Stimulated activated CD4-positive, alpha-beta T cell treated with anti-CD3 and anti-CD28 coated beads, Interleukin-4, amount 100 ng/mL, for 4 hours (primary cell): ENCODE data around the gene ACVR1.

Experiments used
- DNase-seq, 2 experiments: peaks; one replicate each; pipeline ENCODE4 v3.0.0-alpha.2; 2020

The ACVR1 gene

DNA sequence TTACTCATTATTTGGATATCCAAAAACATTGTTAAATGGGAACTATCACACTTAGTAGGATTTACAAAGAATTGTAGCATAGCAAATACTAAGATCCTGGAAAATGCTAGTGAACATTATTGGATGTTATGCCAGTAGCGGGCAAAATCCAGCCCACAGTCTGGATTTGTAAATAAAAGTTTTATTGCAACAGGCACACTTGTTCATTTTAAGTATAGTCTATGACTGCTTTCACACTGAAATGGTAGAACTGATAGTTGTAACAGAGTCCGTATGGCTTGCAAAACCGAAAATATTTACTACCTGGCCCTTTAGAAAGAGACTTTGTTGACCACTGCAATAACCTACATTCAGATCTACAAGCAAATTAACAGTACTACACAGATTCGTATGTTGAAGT is 53.6 kb downstream of the ACVR1 start:
- DNase-seq = no peak

DNA sequence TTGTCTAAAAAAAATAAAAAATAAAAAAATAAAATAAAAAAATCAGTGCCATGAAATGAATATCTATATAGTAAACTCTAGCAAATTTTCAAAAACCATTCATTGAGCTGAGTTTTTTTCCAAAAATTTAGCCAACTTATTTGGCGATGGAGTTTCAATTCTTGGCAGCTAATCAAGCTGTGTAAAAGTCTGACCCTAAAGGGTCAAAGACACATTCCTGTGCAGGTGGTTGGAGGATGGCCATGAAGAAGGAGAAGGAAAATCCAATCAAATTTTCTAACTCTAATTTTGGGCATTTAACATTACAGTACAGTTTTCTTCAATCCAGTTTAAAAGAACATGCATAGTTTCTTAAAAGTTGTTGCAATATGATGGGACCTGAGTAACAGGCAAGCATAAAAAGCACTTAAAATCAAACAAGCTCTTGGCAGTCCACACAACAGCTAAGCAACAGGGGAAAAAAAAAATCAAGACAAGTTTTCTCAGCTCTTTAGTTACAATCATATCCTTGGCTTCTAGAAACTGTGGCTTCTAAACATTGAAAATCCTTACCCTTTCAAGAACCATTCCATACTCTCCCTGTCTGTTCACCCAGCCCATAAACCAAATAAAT is 54.5 kb downstream of the ACVR1 start:
- DNase-seq = no peak

DNA sequence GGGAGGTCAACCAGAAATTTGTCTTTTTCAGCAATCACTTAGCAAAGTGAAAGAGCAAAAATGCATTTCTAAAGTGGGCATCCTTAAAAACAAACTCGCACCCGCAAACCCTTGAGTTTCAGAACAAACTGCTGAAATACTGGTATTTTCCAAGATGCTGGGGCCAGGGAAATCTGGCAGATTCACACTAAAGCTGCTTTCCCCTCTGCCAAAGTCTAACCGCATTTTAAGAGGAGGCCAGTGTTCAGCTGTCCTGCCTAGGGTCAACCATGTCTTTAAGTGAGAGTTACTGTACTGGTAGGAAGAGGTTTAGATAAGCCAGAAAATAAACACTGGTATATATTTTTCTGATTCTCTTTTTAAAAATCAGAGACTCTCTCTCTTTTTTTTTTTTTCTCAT is 55.9 kb downstream of the ACVR1 start:
- no peak for DNase-seq

DNA sequence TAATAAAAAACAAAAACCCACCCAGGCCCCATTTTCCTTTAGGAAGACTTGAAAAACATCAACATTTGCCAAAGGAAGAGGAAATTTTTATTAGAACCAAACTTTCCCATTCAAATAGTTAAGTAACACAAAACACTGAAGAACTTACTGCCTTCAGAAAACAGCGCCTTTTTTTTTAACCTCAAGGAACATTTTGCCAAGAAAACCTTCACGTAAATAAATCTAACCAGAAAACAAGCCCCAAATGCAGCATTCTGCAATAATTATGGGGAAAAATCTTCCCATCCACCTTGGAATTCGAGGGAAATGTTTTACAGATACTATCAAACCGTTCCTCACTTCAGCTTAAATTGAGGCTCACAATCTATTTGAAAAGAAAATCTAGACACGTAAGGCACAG is 56.4 kb downstream of the ACVR1 start:
- no peak for DNase-seq

DNA sequence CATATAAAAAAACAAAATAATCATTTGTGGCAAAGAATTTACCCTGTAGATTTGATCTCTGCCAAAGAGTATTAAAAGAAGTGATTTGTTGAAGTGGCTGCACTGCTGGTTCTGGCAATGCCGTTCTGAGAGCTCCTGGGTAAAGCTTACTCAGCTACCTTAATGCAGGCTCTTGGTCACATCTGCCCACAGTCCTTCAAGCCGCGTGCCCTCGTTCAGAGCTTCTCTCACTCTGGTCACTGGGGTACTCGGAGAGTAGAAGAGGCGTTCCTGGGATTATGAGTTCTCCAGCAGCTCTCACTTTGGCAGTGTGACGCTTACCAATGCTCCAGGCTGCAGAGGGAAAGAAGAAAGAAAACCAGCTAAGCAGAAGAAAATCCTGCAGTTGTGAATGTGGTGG is 57.9 kb downstream of the ACVR1 start:
- no peak for DNase-seq

DNA sequence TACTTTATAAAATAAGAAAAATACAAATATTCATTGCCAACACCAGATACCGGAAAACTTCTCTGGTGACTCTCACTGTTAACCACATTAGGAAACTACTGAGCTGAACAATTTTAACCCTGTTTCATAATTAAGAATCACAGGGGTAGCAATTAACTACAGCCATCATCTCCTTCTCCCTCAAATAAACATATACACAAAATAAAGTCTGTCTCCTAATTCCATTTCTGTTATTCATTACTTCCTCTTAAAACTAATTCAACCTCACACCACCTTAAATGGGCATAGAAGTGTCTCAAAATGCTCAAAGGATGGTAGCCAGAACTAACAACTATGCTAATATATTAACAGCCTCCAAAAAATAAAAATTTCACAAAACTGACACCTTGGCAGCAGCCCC is 60.7 kb downstream of the ACVR1 start:
- DNase-seq = no peak

DNA sequence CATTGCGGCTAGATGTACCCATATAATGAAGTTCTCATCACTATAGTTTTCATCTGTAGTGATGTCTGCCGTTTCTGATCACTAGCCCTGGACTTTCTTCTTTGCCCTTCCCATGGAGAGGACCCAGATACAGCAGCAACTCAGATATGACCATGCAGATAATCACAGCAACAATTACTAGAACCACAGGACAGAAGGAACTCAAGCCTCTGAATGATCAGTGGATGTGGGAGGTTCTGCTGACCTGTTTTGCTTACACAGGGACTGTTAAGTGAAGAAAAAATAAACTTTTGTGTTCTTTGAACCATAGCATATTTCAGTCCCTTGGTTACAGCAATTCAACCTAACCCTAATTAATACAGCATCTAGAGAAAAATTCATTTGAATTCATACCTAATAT is 62.7 kb downstream of the ACVR1 start:
- no peak for DNase-seq

DNA sequence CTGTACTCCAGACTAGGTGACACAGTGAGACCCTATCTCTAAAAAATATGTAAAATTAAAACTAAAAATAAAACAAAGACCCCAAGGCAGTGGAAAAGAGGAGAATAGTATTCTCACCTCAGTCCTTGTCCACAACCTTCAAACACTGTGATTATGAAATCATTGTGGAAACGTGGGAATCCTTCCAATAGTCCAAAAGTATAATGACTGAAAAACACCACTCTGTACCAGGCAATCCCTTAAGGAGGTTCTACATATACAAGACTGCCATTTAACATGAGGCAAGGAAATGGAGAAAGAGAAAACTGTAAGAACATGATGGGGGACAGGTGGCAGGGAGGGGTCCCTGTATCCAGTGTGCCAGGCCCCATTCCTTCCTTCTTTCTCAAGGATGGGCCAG is 66.1 kb downstream of the ACVR1 start:
- DNase-seq = no peak

DNA sequence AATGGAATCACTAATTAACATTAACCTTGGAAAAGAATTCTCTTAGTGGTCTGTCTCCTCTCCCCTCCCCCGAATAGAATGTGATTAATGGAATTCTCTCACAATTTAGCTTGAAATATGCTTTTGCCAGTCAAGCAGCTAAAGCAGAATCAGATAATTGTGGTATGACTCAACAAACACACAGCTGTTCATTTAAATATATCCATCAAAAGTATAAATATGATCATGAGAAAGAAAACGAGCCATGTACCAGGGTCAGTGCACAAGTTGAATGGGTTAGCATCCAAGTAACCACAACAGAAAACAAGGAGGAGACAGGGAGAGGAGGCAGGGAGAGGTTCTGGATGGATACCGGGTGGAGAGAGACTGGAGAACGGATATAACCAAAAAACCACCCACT is 66.9 kb downstream of the ACVR1 start:
- no peak for DNase-seq

DNA sequence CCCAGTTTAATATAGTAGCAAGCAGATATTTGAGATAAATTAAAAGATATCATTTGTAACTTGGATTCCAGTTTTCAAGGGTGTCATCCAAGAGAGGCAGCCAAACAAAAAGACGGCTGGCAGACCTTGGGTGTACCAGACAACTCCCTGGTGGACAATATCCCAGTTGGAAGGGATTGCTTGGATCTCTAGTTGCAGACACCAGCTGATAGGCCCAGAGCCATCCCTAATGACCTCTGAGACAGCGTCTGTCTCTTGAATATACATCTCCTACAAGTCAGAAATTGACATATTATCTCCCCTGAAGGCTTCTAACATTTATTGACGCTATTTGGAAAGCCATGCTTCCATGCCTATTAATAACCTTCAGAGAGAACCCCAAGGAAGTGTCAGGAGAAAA is 67.7 kb downstream of the ACVR1 start:
- DNase-seq = no peak

DNA sequence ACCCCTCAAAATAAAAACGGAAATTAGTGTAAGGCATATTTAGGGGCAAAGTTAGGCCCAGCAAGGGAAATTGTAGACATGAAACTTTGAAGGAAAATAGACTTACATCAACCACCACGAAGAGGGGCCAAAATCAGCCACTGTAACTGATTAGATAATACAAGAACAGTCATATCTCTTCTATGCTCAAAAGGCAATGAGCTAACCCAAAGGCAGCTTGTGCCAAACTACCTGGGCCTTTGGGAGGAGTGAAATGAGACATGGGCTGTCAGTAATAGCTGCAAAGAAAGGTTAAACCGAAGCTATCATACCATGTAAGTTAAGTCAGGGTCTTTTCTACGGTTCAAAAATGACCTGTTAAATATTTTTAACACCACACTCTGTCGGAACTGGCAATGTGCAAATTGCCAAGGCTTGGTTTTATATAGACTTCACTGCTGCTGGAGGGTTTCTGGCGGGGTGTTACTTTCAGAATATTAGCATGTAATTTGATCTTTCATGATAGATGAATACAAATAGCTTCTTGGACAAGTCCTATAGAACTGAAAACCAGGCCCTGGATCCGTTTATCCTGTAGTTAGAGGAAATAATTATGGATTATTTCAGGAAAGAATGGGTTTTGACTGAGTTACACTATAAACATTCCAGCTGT is 69.6 kb downstream of the ACVR1 start:
- DNase-seq = no peak

DNA sequence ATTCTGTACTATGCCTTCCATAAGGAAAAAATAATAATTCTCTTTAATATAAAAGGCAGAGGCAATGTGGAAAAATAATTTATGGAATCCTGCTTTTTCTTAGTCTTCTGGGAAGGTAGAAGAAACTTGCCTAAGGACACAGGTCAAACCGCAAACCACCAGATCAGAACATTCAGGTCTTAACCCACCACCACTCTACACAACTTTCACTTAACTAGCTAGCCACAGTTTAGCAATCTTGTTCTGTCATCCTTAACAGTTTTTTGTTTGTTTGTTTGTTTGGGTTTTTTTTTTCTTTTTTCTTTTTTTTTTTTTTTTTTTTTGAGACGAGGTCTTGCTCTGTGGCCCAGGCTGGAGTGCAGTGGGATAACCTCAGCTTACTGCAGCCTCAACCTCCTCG is 70.6 kb downstream of the ACVR1 start:
- DNase-seq = no peak

DNA sequence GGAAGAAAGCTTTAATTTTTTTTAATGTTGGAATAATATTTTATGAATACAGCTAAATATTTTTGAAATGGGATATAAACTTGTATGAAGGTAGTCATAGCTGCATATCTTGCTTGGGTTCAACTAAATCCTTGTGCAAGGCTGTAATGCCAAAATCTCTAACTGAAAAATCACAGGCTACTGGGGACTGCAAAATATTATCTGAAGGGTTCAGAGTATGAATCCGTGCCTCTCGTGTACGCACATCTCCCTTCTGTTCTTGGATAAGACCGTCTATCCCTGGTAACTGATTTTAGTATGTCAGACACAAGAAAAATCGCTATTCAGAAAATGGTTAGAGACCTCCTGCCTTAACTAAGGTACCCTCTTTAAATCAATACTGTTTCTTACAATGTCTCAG is 71.8 kb downstream of the ACVR1 start:
- no peak for DNase-seq

DNA sequence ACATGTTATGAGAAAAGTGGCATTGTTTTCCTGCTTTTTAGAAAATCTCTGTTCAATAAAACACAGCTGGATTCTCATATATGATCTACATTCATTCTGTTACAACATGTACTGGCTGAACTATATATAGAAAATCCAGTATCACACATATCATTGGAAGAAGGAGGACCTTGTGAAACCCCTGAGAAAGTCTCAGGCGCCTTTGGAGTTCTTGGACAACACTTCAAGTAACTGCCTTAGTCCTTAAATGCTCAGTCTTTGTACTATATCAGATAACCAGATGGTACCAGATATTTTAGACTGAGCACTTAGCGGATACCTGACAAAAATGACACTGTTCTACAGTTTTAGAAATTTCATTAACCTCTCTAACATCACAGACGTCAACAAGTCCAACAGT is 72.2 kb downstream of the ACVR1 start:
- DNase-seq = no peak

DNA sequence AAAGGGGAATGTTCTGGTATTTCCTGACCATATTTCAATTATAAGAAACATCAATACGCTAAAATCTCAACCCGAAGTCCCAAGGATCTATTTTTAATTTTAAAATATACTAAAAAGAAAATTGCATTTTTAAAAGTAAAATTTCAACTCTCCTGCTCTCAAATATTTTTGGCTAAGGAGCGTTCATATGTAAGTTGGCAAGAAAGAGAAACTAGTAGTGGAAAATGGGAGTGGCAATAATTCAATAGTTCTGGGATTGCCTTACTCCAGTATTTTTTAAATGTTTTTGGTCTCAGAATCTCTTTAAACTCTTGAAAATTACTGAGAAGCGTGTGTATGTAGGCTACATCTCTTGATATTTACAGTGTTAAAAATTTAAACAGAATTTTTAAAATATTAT is 72.7 kb downstream of the ACVR1 start:
- DNase-seq = no peak

DNA sequence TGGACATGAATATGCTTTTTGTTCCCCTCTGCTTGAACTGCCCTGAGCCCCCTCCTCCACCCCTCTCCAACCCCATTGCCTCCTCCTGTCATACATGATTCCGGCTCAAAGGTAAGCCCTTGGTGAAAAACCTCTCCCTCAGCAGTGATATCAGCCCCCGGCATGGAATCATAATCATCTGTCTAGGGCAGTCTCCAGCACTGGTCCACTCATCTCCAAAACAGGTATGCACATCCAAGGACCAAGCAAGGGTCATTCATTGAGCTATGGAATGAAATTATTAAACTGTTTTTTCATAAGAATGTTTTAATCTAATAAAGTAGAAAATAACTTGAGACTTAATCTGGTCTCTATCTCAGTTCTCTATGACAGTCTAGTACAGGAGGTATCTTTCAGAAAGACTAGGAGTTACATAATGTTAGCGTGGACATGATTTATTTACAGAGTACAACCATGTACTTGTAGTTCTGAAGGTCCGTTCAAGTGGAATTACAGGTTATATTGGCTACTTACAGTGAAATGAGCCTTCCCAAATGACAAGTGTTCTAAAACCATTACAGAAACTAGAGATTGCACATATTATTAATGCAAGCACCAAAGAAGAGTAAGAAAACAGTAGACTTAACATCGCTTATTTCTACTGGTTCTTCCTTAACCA is 75.2 kb downstream of the ACVR1 start:
- no peak for DNase-seq

DNA sequence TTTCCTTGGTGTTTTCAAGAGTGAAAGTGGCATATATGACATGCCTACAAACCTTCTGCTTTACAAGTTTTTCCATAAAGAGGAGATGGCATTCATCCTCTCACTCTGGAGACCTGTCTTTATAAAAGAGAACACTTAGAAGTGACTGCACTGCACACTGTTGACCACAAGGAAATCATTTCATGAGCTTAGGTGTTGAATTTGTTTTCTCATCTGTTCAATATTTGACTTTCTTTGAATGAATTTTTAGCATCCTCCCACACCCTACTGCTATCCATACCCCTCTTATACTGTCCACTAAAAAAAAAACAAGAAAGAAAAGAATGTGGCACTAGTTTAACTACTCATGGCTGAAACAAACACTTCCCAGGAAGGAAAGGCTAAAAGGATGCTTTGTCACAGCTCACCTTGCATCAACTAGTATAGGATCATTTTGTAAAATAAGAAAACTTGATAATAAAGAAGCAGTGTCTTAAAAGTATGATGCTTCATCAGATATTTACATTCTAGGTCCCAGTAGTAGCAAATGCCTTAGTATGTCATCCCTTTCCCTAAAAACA is 83.0 kb downstream of the ACVR1 start:
- DNase-seq = no peak

DNA sequence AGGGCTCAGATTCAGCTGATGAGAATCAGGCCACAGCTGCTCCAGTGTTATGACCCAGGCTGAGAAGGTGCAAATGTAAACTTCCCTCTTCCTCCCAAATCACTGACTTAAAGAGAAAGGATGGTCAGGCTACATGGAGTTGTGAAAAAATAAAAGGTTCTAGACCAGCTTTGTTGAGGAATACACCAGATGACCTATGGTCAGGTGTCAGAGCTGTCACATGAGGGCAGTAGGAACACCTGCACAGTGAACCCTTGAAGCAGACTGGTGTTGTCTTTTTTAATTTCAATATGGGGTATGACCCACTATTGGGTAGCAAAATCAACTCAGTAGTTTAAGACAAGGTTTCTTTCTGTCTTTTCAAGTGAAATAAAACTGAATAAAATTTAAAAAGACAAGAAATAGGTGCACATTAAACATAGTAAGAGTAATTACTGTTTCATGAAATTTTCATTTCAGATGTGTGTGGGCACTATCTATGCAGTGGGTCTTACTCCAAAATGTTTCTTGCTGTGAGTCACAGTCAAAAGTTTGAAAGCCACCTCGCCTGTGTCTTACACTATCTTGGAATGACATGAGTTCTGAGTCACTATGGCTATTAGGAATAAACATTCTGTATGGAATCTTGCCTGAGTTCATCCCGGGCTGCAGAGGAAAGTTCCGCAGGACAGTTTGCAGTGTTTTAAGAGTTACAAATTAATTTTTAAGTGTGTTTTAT is 83.6 kb downstream of the ACVR1 start:
- no peak for DNase-seq

DNA sequence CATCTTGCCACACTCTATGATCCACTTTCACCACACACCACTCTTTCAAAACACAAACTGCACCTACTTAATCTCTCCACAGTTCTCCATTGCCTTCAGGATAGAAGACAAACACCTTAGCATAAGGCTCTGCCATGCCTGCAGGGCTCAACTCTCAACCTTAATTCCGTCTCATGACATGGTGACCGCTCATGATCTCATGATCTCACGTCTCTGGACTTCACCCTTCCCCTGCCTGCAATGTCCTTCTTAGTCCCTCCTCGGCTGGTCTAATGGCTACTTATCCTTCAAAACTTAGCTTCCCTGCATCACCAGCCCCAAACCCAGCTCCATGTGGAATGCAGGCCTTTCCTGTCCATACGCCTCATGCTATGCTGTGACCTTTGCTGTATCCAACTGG is 85.3 kb downstream of the ACVR1 start:
- DNase-seq = no peak

DNA sequence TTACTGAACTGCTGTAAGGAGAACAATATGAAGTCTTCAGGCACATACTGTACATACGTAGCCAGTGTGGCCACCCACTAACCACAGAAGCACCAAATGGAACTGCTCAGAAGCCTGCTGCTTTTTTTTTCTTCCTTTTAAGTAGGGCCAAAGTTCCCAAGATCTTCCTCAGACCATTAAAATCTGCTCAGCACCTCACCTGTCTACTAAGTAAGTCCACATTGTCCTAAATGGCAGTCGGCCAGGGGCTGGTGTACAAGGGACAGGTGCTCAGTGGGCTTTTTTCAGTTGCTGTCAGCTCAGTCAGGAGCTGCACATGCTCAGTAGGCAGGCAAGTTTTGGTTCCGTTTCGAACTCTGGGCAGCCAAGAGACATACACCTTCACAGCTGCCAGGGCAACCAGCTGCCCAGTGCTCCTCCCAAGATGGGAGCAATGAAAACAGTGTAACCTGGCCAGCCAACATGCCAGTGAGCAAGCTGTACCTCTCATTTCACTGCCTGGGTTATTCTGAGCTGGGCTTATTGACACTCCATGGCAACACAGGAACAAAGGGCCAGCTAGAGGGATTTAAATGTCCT is 86.1 kb downstream of the ACVR1 start:
- DNase-seq = no peak

DNA sequence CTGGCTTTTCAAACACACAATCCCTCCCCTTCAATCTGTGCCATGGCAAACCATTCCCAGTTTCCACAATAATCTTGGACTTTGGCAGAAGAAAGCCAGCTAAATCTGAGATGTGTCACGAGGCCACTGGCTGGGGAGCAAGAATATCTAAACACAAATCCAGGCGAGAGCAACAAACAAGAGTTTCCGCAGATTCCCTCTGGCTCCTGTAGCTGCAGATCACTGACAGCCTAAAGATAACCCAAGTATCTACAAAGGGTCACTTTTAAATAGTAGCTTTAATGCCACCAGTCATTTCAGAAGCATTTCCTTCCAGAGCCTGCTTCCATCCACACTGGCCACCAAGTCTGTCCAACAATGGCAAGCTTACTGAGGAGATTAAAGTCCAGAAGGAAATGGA is 86.9 kb downstream of the ACVR1 start:
- DNase-seq = no peak

DNA sequence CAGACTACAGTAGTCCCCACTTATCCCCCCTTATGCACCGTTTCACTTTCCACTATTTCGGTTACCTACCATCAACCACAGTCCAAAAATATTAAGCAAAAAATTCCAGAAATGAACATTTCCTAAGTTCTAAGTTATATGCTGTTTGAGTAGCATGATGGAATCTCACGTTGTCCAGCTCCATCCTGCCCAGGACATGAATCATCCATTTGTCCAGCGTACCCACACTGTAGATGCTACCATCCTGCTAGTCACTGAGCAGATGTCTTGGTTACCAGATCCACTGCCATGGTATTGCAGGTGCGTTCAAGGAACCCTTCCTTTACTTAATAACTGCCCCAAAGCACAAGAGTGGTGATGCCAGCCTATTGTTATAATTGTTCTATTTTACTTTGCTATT is 87.9 kb downstream of the ACVR1 start:
- no peak for DNase-seq

DNA sequence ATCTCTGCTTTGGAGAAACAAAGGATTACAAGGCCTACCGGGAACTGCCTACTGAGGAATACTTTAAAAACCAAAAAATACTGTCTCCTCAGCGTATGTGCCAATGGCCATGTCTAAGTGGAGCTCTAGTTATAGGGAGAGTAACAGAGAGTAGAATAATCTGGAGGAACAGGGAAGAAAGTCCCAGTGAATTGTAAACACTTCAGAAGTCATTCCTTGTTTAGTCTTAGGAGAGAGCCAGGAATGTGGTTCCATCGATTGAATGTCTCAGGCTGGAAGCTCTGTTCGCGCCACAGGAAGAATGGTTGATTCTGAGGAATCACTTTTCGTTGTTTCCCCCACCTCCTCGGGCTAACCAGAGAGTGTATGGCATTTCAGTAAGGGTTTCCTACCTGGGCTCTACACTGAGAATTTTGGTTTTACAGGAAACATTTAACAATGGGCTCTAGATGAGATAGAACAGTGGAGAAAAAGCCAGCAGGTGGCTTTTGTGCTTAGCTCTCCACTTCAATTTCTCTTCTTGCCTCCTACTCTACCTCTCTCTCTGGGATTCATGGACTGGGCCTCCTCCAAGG is 88.7 kb downstream of the ACVR1 start:
- no peak for DNase-seq
